NCI-H1105 (cell line): ENCODE measurements around the gene CCDC137.

Source experiments
- DNase-seq: peaks from one replicate; lab custom pipeline; 2025; lab: John Stamatoyannopoulos, UW

Gene CCDC137

GRCh38 chr17:81715872-81716673, 49.5 kb downstream of the CCDC137 start:
- no peak for DNase-seq

GRCh38 chr17:81716674-81716996, 50.1 kb downstream of the CCDC137 start:
- DNase-seq: no peak

- DNase-seq: no peak
Measured at GRCh38 chr17:81717049-81717765, 50.7 kb downstream of the CCDC137 start.

- no peak for DNase-seq
Measured at GRCh38 chr17:81717766-81718089, 51.2 kb downstream of the CCDC137 start.

- DNase-seq: no peak
Measured at GRCh38 chr17:81719410-81720266, 53.1 kb downstream of the CCDC137 start.

GRCh38 chr17:81720267-81721071, 53.9 kb downstream of the CCDC137 start:
- no peak for DNase-seq

- DNase-seq: no peak
Measured at GRCh38 chr17:81722184-81723120, 55.9 kb downstream of the CCDC137 start.
